Thyroid gland (tissue), 4 donors: ENCODE results near the gene SPATA13. TPM values are rescaled to one million over a fixed set of nuclear protein-coding genes. Genes with fewer than 3 reads are reported as not detected.
"Not testable (repeated sequence)": the region's sequence is repeated elsewhere in the genome, so short reads cannot be mapped to it uniquely, and the experiment has no call there.

Source experiments
- DNase-seq, 2 donors: peaks; one replicate each; pipeline ENCODE4 v3.0.0-alpha.2; 2019
- H3K27ac ChIP-seq, 3 donors: fragments of 200-600 bp; sonication (generic); 1 replicate in 2 of 3; 2 replicates in 1 of 3; pipeline ENCODE4 v1.5.1; 2016 to 2019; ENCODE audit warnings: mild to moderate bottlenecking in 1 of 3, moderate library complexity in 1 of 3
- H3K27me3 ChIP-seq: fragments of 200-600 bp; sonication (generic); one replicate; pipeline ENCODE4 v1.5.1; 2019
- H3K36me3 ChIP-seq, 2 donors: fragments of 200-600 bp; sonication (generic); one replicate each; pipeline ENCODE4 v1.5.1; 2016 to 2019
- H3K4me1 ChIP-seq, 2 donors: fragments of 200-600 bp; sonication (generic); one replicate each; pipeline ENCODE4 v1.5.1; 2017 to 2019
- H3K4me3 ChIP-seq, 3 donors: fragments of 200-600 bp; sonication (generic); replicated peaks in 1 of 3; 1 replicate in 2 of 3; 2 replicates in 1 of 3; pipeline ENCODE4 v1.5.1; 2016; ENCODE audit warnings: mild to moderate bottlenecking in 1 of 3
- H3K9me3 ChIP-seq: fragments of 200-600 bp; sonication (generic); one replicate; pipeline ENCODE4 v1.5.1; 2017
- CTCF ChIP-seq, 6 experiments: fragments of 200-600 bp in 3 of 6; fragments of 450-650 bp in 3 of 6; sonication (generic) in 3 of 6; IDR thresholded peaks; one replicate each; pipeline ENCODE4 v1.5.1; 2016 to 2019; ENCODE audit warnings: antibody characterized with exemption in 6 of 6, mild to moderate bottlenecking in 2 of 6, inconsistent platforms in 1 of 6, moderate library complexity in 1 of 6
- POLR2A ChIP-seq, 2 donors: fragments of 450-650 bp; IDR thresholded peaks; one replicate each; pipeline ENCODE4 v1.6.1; 2017; ENCODE audit warnings: antibody characterized with exemption in 2 of 2, mild to moderate bottlenecking in 2 of 2, moderate library complexity in 1 of 2
- WGBS, 2 donors: methylation state at CpG; one replicate each; pipeline ENCODE4 v1.1.5; 2017; 5-methylcytosine and 5-hydroxymethylcytosine counted together
- intact Hi-C: fragments of 100-400 bp; cut with DNase I; formaldehyde crosslinking; loops from one replicate; pipeline ENCODE4 v1.15.1; 2023
- total RNA-seq, 4 donors: library from RNA; depleted of rRNA; stranded (reverse); fragments of >200 nt; gene quantifications; one replicate each; pipeline ENCODE4 v1.2.3, GENCODE V29; 2016

SPATA13 gene
- total RNA-seq, 4 donors from 2014 or later, result 43.2 to 95.4 (median 51.1) TPM

GRCh38 chr13:24215732-24216131, 55.2 kb downstream of the SPATA13 start:
- TF ChIP-seq CTCF (IDR thresholded peaks at IDR 0.05) (peak in 1 of 6 experiments; percentile 10), POLR2A (IDR thresholded peaks at IDR 0.05) (peak in 1 of 2 donors; percentile 64)
- DNase-seq, result peak; percentile 88
- no peaks in the 10 kb centered on the region for H3K9me3 ChIP-seq
- H3K4me3 ChIP-seq, result no peak overlapping the region
- intact Hi-C loops, result loop anchor here (5.0 kb wide), 1 partner anchor 293 kb away; no protein-coding TSS in a partner anchor
- H3K4me1 ChIP-seq, result peaks cover 71 to 81% of the 10 kb centered on the region in 2 donors
- H3K27me3 ChIP-seq, result no peaks in the 10 kb centered on the region
- H3K27ac ChIP-seq, result peak overlapping the region; percentile 90 to 97 (median 95)
- no peaks in the 10 kb centered on the region for H3K36me3 ChIP-seq
- WGBS, 2 donors, result 40 to 45% methylated on average over 1 to 2 of the region's 2 CpGs

GRCh38 chr13:24216176-24216575, 55.7 kb downstream of the SPATA13 start:
- WGBS, 2 donors, result 94 to 98% methylated on average over 4 of the region's 4 CpGs
- intact Hi-C loops, result loop anchor here (5.0 kb wide), 1 partner anchor 294 kb away; no protein-coding TSS in a partner anchor

GRCh38 chr13:24216779-24217178, 56.3 kb downstream of the SPATA13 start:
- DNase-seq, H3K4me3 ChIP-seq, H3K36me3 ChIP-seq, H3K27me3 ChIP-seq, H3K9me3 ChIP-seq: not testable (repeated sequence)
- Histone ChIP-seq H3K27ac (peak overlapping the region; percentile 90 to 97 (median 95)), H3K4me1 (peaks cover 63 to 75% of the 10 kb centered on the region in 2 donors)
- 89 to 94% methylated on average over 2 of the region's 2 CpGs for WGBS, 2 donors
- intact Hi-C loops, result loop anchor here (5.0 kb wide), 1 partner anchor 294 kb away; no protein-coding TSS in a partner anchor

More at GRCh38 chr13:24216176-24216575, 55.7 kb downstream of the SPATA13 start:
- TF ChIP-seq CTCF (IDR thresholded peaks at IDR 0.05) (no peak), POLR2A (IDR thresholded peaks at IDR 0.05) (no peak)
- peaks cover 69 to 81% of the 10 kb centered on the region in 2 donors for H3K4me1 ChIP-seq
- no peaks in the 10 kb centered on the region for H3K27me3 ChIP-seq
- H3K27ac ChIP-seq, result peak overlapping the region; percentile 90 to 97 (median 95)
- H3K9me3 ChIP-seq, result no peaks in the 10 kb centered on the region
- DNase-seq, result no peak
- H3K4me3 ChIP-seq, result no peak overlapping the region
- no peaks in the 10 kb centered on the region for H3K36me3 ChIP-seq

- 59 to 60% methylated on average over 6 of the region's 6 CpGs for WGBS, 2 donors
- intact Hi-C loops, result loop anchor here (5.0 kb wide), 1 partner anchor 295 kb away; no protein-coding TSS in a partner anchor
- Histone ChIP-seq H3K36me3 (no peaks in the 10 kb centered on the region), H3K4me1 (peaks cover 56 to 65% of the 10 kb centered on the region in 2 donors), H3K27ac (peak overlapping the region; percentile 90 to 97 (median 95)), H3K4me3 (no peak overlapping the region), H3K27me3 (no peaks in the 10 kb centered on the region), H3K9me3 (no peaks in the 10 kb centered on the region)
- DNase-seq, result peak; percentile 84 to 88
- peak in 1 of 2 donors; percentile 18 for TF ChIP-seq POLR2A (IDR thresholded peaks at IDR 0.05)
- TF ChIP-seq CTCF (IDR thresholded peaks at IDR 0.05), result no peak
Measured at GRCh38 chr13:24217601-24218281, 57.2 kb downstream of the SPATA13 start.

- H3K4me1 ChIP-seq, result peaks cover 50 to 59% of the 10 kb centered on the region in 2 donors
- H3K4me3 ChIP-seq, result no peak overlapping the region
- H3K27ac ChIP-seq, result peak overlapping the region; percentile 90 to 97 (median 95)
- H3K36me3 ChIP-seq, result no peaks in the 10 kb centered on the region
- no peaks in the 10 kb centered on the region for H3K9me3 ChIP-seq
- WGBS, 2 donors, result 95 to 96% methylated on average over 3 of the region's 3 CpGs
- no peak for TF ChIP-seq POLR2A (IDR thresholded peaks at IDR 0.05)
- no peak for TF ChIP-seq CTCF (IDR thresholded peaks at IDR 0.05)
- no peak for DNase-seq
- intact Hi-C loops, result loop anchor here (5.0 kb wide), 1 partner anchor 296 kb away; no protein-coding TSS in a partner anchor
- no peaks in the 10 kb centered on the region for H3K27me3 ChIP-seq
Measured at GRCh38 chr13:24218338-24218737, 57.8 kb downstream of the SPATA13 start.
